HepG2 (cell line): Measurements from ENCODE around the gene SDE2. TPM values are rescaled to one million over a fixed set of nuclear protein-coding genes. Genes with fewer than 3 reads are reported as not detected.

Source experiments
- ATAC-seq: fragments of 200-7000 bp; cut with Tn5 transposase; 3 replicates; pipeline ENCODE4 v1.9.1; 2020; ENCODE audit warnings: mild to moderate bottlenecking, moderate library complexity
- BruUV-seq: library from RNA; stranded (reverse); fragments of 400-500 nt; replicated peaks from 2 replicates; lab custom pipeline; 2021; lab: Mats Ljungman, UMichigan
- CTCF ChIA-PET: fragments of 300-600 bp; formaldehyde crosslinking; extraction: SDS; loops from one replicate; lab custom pipeline; 2021; ENCODE audit warnings: low total read pairs, inconsistent platforms, low intra/inter-chr PET ratio; lab: Yijun Ruan, JAX
- POLR2A ChIA-PET: fragments of 350-600 bp; sonication (Branson Sonifier 250); formaldehyde crosslinking; loops from one replicate; lab custom pipeline; 2020; ENCODE audit warnings: antibody characterized with exemption, inconsistent platforms; lab: Yijun Ruan, JAX
- DNase-seq: peaks from one replicate; pipeline ENCODE4 v3.0.0-alpha.2; 2015; ENCODE audit warnings: low spot score
- FAIRE-seq: peaks from 3 replicates; lab custom pipeline; 2011; peaks lifted over from hg19 to GRCh38; lab: Jason Lieb, UNC
- H2AFZ ChIP-seq: one replicate; pipeline ENCODE4 v1.6.1; 2011; ENCODE audit warnings: low read length, inconsistent platforms
- H3K27ac ChIP-seq: fragments of 300-600 bp; 3 replicates; pipeline ENCODE4 v1.8.0; 2011; ENCODE audit warnings: mixed run types, mild to moderate bottlenecking, mixed read lengths, low read length, inconsistent platforms; ENCODE audit not compliant: insufficient read depth; ENCODE audit errors: extremely low read length
- H3K27me3 ChIP-seq, 2 experiments: fragments of 200-600 bp in 1 of 2; 2 replicates in 1 of 2; 3 replicates in 1 of 2; pipeline versions ENCODE4 v1.6.0 to v1.8.0; 2011; ENCODE audit warnings: low read length in 2 of 2, mild to moderate bottlenecking in 2 of 2, moderate library complexity in 2 of 2, inconsistent platforms in 1 of 2; ENCODE audit not compliant: insufficient read depth in 2 of 2, control insufficient read depth in 1 of 2
- H3K36me3 ChIP-seq, 2 experiments: fragments of 200-600 bp in 1 of 2; replicated peaks in 1 of 2; 2 replicates in 1 of 2; 3 replicates in 1 of 2; pipeline versions ENCODE4 v1.5.1 to v1.8.0; 2011; ENCODE audit warnings: low read length in 2 of 2, inconsistent platforms in 1 of 2; ENCODE audit not compliant: insufficient read depth in 2 of 2, control insufficient read depth in 1 of 2
- H3K4me1 ChIP-seq: 2 replicates; pipeline ENCODE4 v1.5.1; 2012; ENCODE audit warnings: low read length, inconsistent platforms; ENCODE audit not compliant: insufficient read depth
- H3K4me2 ChIP-seq: 2 replicates; pipeline ENCODE4 v1.6.0; 2011; ENCODE audit warnings: low read depth, low read length, inconsistent platforms
- H3K4me3 ChIP-seq, 3 experiments: fragments of 200-600 bp in 1 of 3; sonication (generic), shearing (Covaris generic) in 1 of 3; replicated peaks in 1 of 3; 2 replicates each; pipeline ENCODE4 v1.5.1; 2011 to 2016; ENCODE audit warnings: low read length in 3 of 3, inconsistent platforms in 2 of 3, low read depth in 2 of 3, mild to moderate bottlenecking in 2 of 3, control low read depth in 1 of 3, mixed read lengths in 1 of 3; ENCODE audit not compliant: insufficient read depth in 1 of 3
- H3K79me2 ChIP-seq: one replicate; pipeline ENCODE4 v1.6.1; 2011; ENCODE audit warnings: low read length, inconsistent platforms; ENCODE audit not compliant: insufficient read depth
- H3K9ac ChIP-seq: 2 replicates; pipeline ENCODE4 v1.6.0; 2011; ENCODE audit warnings: mild to moderate bottlenecking, low read depth, low read length, inconsistent platforms; ENCODE audit not compliant: insufficient read depth
- H3K9me3 ChIP-seq: 2 replicates; pipeline ENCODE4 v1.5.1; 2012; ENCODE audit warnings: mild to moderate bottlenecking, low read length
- H4K20me1 ChIP-seq: 2 replicates; pipeline ENCODE4 v1.6.0; 2011; ENCODE audit warnings: inconsistent platforms, mild to moderate bottlenecking, low read length, moderate library complexity; ENCODE audit not compliant: insufficient read depth
- ESRRA ChIP-seq: sonication (generic); formaldehyde crosslinking; IDR thresholded peaks from 2 replicates; pipeline ENCODE4 v1.5.1; 2020; ENCODE audit warnings: mild to moderate bottlenecking, low read depth, missing genetic modification reagents
- FOSL2 ChIP-seq: sonication (generic); formaldehyde crosslinking; IDR thresholded peaks from 2 replicates; pipeline ENCODE4 v1.4.0; 2020; ENCODE audit warnings: missing genetic modification reagents
- HOXD1 ChIP-seq: sonication (generic); formaldehyde crosslinking; IDR thresholded peaks from 2 replicates; pipeline ENCODE4 v1.5.0; 2020; ENCODE audit warnings: missing genetic modification reagents
- RNF2 ChIP-seq: fragments of 450-650 bp; conservative IDR thresholded peaks from 2 replicates; pipeline ENCODE4 v1.6.1; 2016; ENCODE audit warnings: low read depth
- SAP130 ChIP-seq: IDR thresholded peaks from 2 replicates; pipeline ENCODE4 v1.6.1; 2016; ENCODE audit warnings: low read depth
- TCF12 ChIP-seq, 2 experiments: fragments of 450-650 bp in 1 of 2; sonication (generic) in 1 of 2; formaldehyde crosslinking in 1 of 2; IDR thresholded peaks; 2 replicates each; pipeline versions ENCODE4 v1.6.1 to v1.8.0; 2017 to 2022; ENCODE audit warnings: antibody characterized with exemption in 1 of 2, mild to moderate bottlenecking in 1 of 2, missing genetic modification reagents in 1 of 2, moderate library complexity in 1 of 2
- YY1 ChIP-seq: IDR thresholded peaks from 2 replicates; pipeline ENCODE4 v1.6.1; 2011; ENCODE audit warnings: low read length, low read depth, moderate library complexity, mild to moderate bottlenecking; ENCODE audit not compliant: insufficient read depth, insufficient replicate concordance
- ZFX ChIP-seq: sonication (generic); formaldehyde crosslinking; IDR thresholded peaks from 2 replicates; pipeline ENCODE4 v1.4.0; 2020; ENCODE audit warnings: mild to moderate bottlenecking, low read depth, missing genetic modification reagents, moderate library complexity
- ZFY ChIP-seq: sonication (generic); formaldehyde crosslinking; IDR thresholded peaks from 2 replicates; pipeline ENCODE4 v1.4.0; 2020; ENCODE audit warnings: missing genetic modification reagents
- ZMYM4 ChIP-seq: sonication (generic); formaldehyde crosslinking; IDR thresholded peaks from 2 replicates; pipeline ENCODE4 v1.8.1; 2023; ENCODE audit warnings: mild to moderate bottlenecking, missing genetic modification reagents
- ZNF362 ChIP-seq: sonication (generic); formaldehyde crosslinking; IDR thresholded peaks from 2 replicates; pipeline ENCODE4 v1.4.0; 2020; ENCODE audit warnings: missing genetic modification reagents, mild to moderate bottlenecking, borderline replicate concordance
- ZNF44 ChIP-seq: sonication (generic); formaldehyde crosslinking; IDR thresholded peaks from 2 replicates; pipeline ENCODE4 v1.5.1; 2020; ENCODE audit warnings: mild to moderate bottlenecking, missing genetic modification reagents
- ZNF546 ChIP-seq: sonication (generic); formaldehyde crosslinking; conservative IDR thresholded peaks from 2 replicates; pipeline ENCODE4 v1.8.1; 2023; ENCODE audit warnings: mild to moderate bottlenecking, missing genetic modification reagents
- ZNF652 ChIP-seq: IDR thresholded peaks from 2 replicates; pipeline ENCODE4 v1.6.1; 2016; ENCODE audit warnings: low read depth, borderline replicate concordance
- ZNF891 ChIP-seq: sonication (generic); formaldehyde crosslinking; IDR thresholded peaks from 2 replicates; pipeline ENCODE4 v1.5.0; 2020; ENCODE audit warnings: mild to moderate bottlenecking, missing genetic modification reagents
- WGBS: methylation state at CpG from one replicate; pipeline ENCODE4 v1.1.6; 2017; ENCODE audit warnings: low lambda C conversion rate; 5-methylcytosine and 5-hydroxymethylcytosine counted together
- in situ Hi-C: cut with HindIII; loops from 2 replicates; pipeline ENCODE4 v1.10.0; 2017; ENCODE audit warnings: low pct_unique_long_range_greater_than_20kb; ENCODE audit not compliant: extremely low pct_ligation_motif_present
- intact Hi-C: fragments of 100-400 bp; cut with micrococcal nuclease; formaldehyde crosslinking; loops from one replicate; pipeline ENCODE4 v1.10.0; 2022; ENCODE audit not compliant: unreplicated experiment
- polyA plus RNA-seq, 8 experiments: library from polyadenylated mRNA; depleted of rRNA in 3 of 8; stranded (reverse) in 7 of 8; unstranded in 1 of 8; fragments of >200 nt; fragmentation: Illumina TruSeq in 4 of 8; extraction: Trizol in 4 of 8; gene quantifications; 2 replicates each; pipeline versions ENCODE4 v1.2.1 to v1.2.3, GENCODE V29; 2011 to 2016; ENCODE audit warnings: low read depth in 4 of 8, missing spikeins in 1 of 8, mixed read lengths in 1 of 8; ENCODE audit not compliant: insufficient read depth in 1 of 8
- total RNA-seq, 5 experiments: library from RNA; depleted of rRNA; stranded (reverse); fragments of >200 nt; fragmentation: Illumina TruSeq; extraction: Trizol; gene quantifications; 2 replicates each; pipeline ENCODE4 v1.2.3, GENCODE V29; 2016; ENCODE audit warnings: low read depth in 1 of 5
- TF ChIP-seq, protein P1 (sequence below): sonication (generic); formaldehyde crosslinking; IDR thresholded peaks from 2 replicates; pipeline ENCODE4 v1.5.0; 2020; ENCODE audit warnings: missing genetic modification reagents
- TF ChIP-seq, protein P2 (sequence below): IDR thresholded peaks from 2 replicates; pipeline ENCODE4 v1.6.1; 2012; ENCODE audit warnings: low read depth, low read length, improper control_type of control experiment

The SDE2 gene
- total and polyA plus RNA-seq, 2 of the 13 experiments (the other 11 are each of a cell fraction or from before 2014, with no cell fraction given) = 10.8 to 19.6 TPM

- H3K4me2 ChIP-seq = peak overlapping the region; percentile 25; the same call in 1 of the 2 replicates
- peak; percentile 93 for ATAC-seq
- BruUV-seq = no TSS peak
These were observed 35.3 kb upstream of the SDE2 start for GRCh38 chr1:226034482-226034881.

DNA sequence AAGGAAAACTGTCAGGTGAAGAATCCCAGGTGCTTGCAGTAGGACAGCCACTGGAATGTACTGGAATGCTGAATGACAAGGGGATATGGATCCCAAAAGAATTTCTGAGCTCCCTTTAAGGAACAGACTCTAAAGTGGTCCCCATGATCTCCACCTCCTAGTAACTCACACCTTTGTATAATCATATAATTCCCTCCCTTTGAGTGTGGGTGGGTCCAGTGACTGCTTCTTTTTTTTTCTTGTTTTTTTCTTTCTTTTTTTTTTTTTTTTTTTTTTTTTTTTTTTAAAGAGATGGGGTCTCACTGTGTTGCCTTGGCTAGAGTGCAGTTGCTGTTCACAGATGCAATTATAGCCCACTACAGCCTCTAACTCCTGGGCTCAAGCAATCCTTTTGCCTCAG is 34.8 kb upstream of the SDE2 start:
- DNase-seq (no peak), FAIRE-seq (no peak), ATAC-seq (no peak)
- POLR2A ChIA-PET = interaction anchor here (1.6 kb wide), 1 partner anchor 34 kb away, joined by 6 read pairs; the partner anchor contains the start of gene SDE2
- Histone ChIP-seq H3K36me3 (no peaks in the 10 kb centered on the region), H2AFZ (no peak overlapping the region), H3K9ac (no peak overlapping the region), H3K4me3 (no peak overlapping the region), H4K20me1 (no peaks in the 10 kb centered on the region), H3K4me2 (no peak overlapping the region), H3K4me1 (peaks cover 9% of the 10 kb centered on the region), H3K27ac (no peak overlapping the region), H3K9me3 (no peaks in the 10 kb centered on the region), H3K27me3 (peaks cover 1 to 5% of the 10 kb centered on the region in 2 experiments; a peak in 1 of 5 replicates), H3K79me2 (no peaks in the 10 kb centered on the region)
- in situ Hi-C loops (no loop called here), intact Hi-C loops (no loop called here)
- BruUV-seq = no TSS peak
- TF ChIP-seq ZNF362 (CRISPR knock-in tag) (no peak), ZMYM4 (CRISPR knock-in tag) (no peak), RNF2 (no peak)
- TF ChIP-seq, protein P1, sequence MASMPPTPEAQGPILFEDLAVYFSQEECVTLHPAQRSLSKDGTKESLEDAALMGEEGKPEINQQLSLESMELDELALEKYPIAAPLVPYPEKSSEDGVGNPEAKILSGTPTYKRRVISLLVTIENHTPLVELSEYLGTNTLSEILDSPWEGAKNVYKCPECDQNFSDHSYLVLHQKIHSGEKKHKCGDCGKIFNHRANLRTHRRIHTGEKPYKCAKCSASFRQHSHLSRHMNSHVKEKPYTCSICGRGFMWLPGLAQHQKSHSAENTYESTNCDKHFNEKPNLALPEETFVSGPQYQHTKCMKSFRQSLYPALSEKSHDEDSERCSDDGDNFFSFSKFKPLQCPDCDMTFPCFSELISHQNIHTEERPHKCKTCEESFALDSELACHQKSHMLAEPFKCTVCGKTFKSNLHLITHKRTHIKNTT = no peak
- TF ChIP-seq, protein P2, sequence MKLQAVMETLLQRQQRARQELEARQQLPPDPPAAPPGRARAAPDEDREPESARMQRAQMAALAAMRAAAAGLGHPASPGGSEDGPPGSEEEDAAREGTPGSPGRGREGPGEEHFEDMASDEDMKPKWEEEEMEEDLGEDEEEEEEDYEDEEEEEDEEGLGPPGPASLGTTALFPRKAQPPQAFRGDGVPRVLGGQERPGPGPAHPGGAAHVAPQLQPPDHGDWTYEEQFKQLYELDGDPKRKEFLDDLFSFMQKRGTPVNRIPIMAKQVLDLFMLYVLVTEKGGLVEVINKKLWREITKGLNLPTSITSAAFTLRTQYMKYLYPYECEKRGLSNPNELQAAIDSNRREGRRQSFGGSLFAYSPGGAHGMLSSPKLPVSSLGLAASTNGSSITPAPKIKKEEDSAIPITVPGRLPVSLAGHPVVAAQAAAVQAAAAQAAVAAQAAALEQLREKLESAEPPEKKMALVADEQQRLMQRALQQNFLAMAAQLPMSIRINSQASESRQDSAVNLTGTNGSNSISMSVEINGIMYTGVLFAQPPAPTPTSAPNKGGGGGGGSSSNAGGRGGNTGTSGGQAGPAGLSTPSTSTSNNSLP = no peak
- CTCF ChIA-PET = no interaction called here

More at GRCh38 chr1:226034482-226034881, 35.3 kb upstream of the SDE2 start:
- Histone ChIP-seq H3K27ac (no peak overlapping the region), H3K27me3 (peaks cover 1 to 5% of the 10 kb centered on the region in 2 experiments; a peak in 1 of 5 replicates), H3K79me2 (no peaks in the 10 kb centered on the region), H3K4me1 (peaks cover 4% of the 10 kb centered on the region), H3K36me3 (no peaks in the 10 kb centered on the region), H3K9me3 (no peaks in the 10 kb centered on the region), H4K20me1 (no peaks in the 10 kb centered on the region), H3K9ac (no peak overlapping the region), H2AFZ (no peak overlapping the region), H3K4me3 (no peak overlapping the region)
- CTCF ChIA-PET = no interaction called here
- DNase-seq = peak; percentile 32
- WGBS = 5% methylated on average over 6 of the region's 6 CpGs
- intact Hi-C loops = no loop called here
- POLR2A ChIA-PET = interaction anchor here (1.3 to 1.6 kb wide), 2 partner anchors 27 to 35 kb away, joined by 4 to 6 read pairs; partner anchors contain the start of genes H3-3A and SDE2
- FAIRE-seq = peak; percentile 32
- TF ChIP-seq ZNF44 (CRISPR knock-in tag) (no peak), ZFX (CRISPR knock-in tag) (peak; percentile 62), SAP130 (CRISPR knock-in tag) (peak; percentile 52; the same call in 1 of the 2 replicates), ZFY (peak; percentile 45; the same call in 1 of the 2 replicates), ZNF891 (CRISPR knock-in tag) (no peak), FOSL2 (CRISPR knock-in tag) (0 out of 2 replicates have a peak, but pooled peaks have one; percentile 37), HOXD1 (CRISPR knock-in tag) (no peak), ZNF652 (CRISPR knock-in tag) (no peak), TCF12 (IDR thresholded peaks at IDR 0.05) (no peak), TCF12 (CRISPR knock-in tag; IDR thresholded peaks at IDR 0.05) (no peak), ZNF546 (no peak), ESRRA (CRISPR knock-in tag) (no peak), YY1 (peak; percentile 10)
- in situ Hi-C loops = no loop called here
